Endothelial cell of umbilical vein (primary cell): ENCODE results near the gene C20orf141. TPM values are rescaled to one million over a fixed set of nuclear protein-coding genes. Genes with fewer than 3 reads are reported as not detected.

Experiments
- BruUV-seq: library from RNA; stranded (reverse); fragments of 400-500 nt; replicated peaks from 2 replicates; lab custom pipeline; 2021; lab: Mats Ljungman, UMichigan
- CTCF ChIA-PET: fragments of 300-600, 350-600 bp; sonication (Branson Sonifier 250); formaldehyde crosslinking; loops from one replicate; lab custom pipeline; 2021; ENCODE audit warnings: antibody characterized with exemption, inconsistent platforms; lab: Charles Lee
- POLR2A ChIA-PET: fragments of 300-600, 350-600 bp; sonication (Branson Sonifier 250); formaldehyde crosslinking; loops from one replicate; lab custom pipeline; 2021; ENCODE audit warnings: antibody characterized with exemption, inconsistent platforms; lab: Charles Lee
- DNase-seq: peaks from one replicate; pipeline ENCODE4 v3.0.0-alpha.2; 2011; ENCODE audit warnings: low read depth, low spot score
- FAIRE-seq: peaks from 2 replicates; lab custom pipeline; 2011; peaks lifted over from hg19 to GRCh38; lab: Jason Lieb, UNC
- H2AFZ ChIP-seq: 2 replicates; pipeline ENCODE4 v1.6.0; 2012; ENCODE audit warnings: low read depth, low read length, control low read depth, inconsistent platforms
- H3K27ac ChIP-seq: 2 replicates; pipeline ENCODE4 v1.5.1; 2011; ENCODE audit warnings: low read depth, mild to moderate bottlenecking, control low read depth, low read length, moderate library complexity; ENCODE audit not compliant: insufficient read depth
- H3K27me3 ChIP-seq, 2 experiments: 2 replicates each; pipeline versions ENCODE4 v1.6.0 to v1.6.1; 2011; ENCODE audit warnings: low read length in 2 of 2, mixed read lengths in 1 of 2; ENCODE audit not compliant: control insufficient read depth in 2 of 2, insufficient read depth in 2 of 2
- H3K36me3 ChIP-seq, 2 experiments: 2 replicates in 1 of 2; 3 replicates in 1 of 2; pipeline ENCODE4 v1.5.1; 2011; ENCODE audit warnings: low read length in 2 of 2, mild to moderate bottlenecking in 1 of 2, moderate library complexity in 1 of 2; ENCODE audit not compliant: control insufficient read depth in 2 of 2, insufficient read depth in 2 of 2; ENCODE audit errors: extremely low read depth in 1 of 2
- H3K4me1 ChIP-seq: 3 replicates; pipeline ENCODE4 v1.5.1; 2011; ENCODE audit warnings: mild to moderate bottlenecking, low read length; ENCODE audit not compliant: control insufficient read depth, insufficient read depth; ENCODE audit errors: extremely low read depth
- H3K4me2 ChIP-seq: 2 replicates; pipeline ENCODE4 v1.6.1; 2011; ENCODE audit warnings: low read length, control low read depth, mixed read lengths; ENCODE audit not compliant: insufficient read depth
- H3K4me3 ChIP-seq, 3 experiments: fragments of 200-600 bp in 1 of 3; sonication (generic), shearing (Covaris generic) in 1 of 3; replicated peaks in 1 of 3; 2 replicates each; pipeline ENCODE4 v1.5.1; 2011 to 2016; ENCODE audit warnings: control low read depth in 3 of 3, low read length in 3 of 3, mild to moderate bottlenecking in 2 of 3, inconsistent platforms in 1 of 3, low read depth in 1 of 3, moderate library complexity in 1 of 3; ENCODE audit not compliant: insufficient read depth in 1 of 3
- H3K79me2 ChIP-seq: 2 replicates; pipeline ENCODE4 v1.6.0; 2012; ENCODE audit warnings: low read length, inconsistent platforms; ENCODE audit not compliant: control insufficient read depth, insufficient read depth
- H3K9ac ChIP-seq: replicated peaks from 2 replicates; pipeline ENCODE3; 2011; ENCODE audit warnings: low read length, control low read depth; ENCODE audit not compliant: insufficient read depth; ENCODE audit errors: extremely low read depth
- H3K9me1 ChIP-seq: replicated peaks from 3 replicates; pipeline ENCODE4 v1.6.0; 2011; ENCODE audit warnings: mild to moderate bottlenecking, low read length; ENCODE audit not compliant: control insufficient read depth, insufficient read depth; ENCODE audit errors: extremely low read depth
- H3K9me3 ChIP-seq: replicated peaks from 2 replicates; pipeline ENCODE4 v1.5.1; 2012; ENCODE audit warnings: low read length, inconsistent platforms; ENCODE audit not compliant: control insufficient read depth, insufficient read depth
- H4K20me1 ChIP-seq: replicated peaks from 2 replicates; pipeline ENCODE3; 2011; ENCODE audit warnings: mild to moderate bottlenecking, low read length; ENCODE audit not compliant: control insufficient read depth, insufficient read depth; ENCODE audit errors: extremely low read depth
- CTCF ChIP-seq, 2 donors: IDR thresholded peaks; 1 replicate in 1 of 2; 2 replicates in 1 of 2; pipeline ENCODE4 v1.5.1; 2011; ENCODE audit warnings: low read length in 2 of 2, mild to moderate bottlenecking in 2 of 2, moderate library complexity in 2 of 2, control low read depth in 1 of 2, inconsistent platforms in 1 of 2, low read depth in 1 of 2; ENCODE audit not compliant: insufficient read depth in 1 of 2; ENCODE audit errors: extremely low read depth in 1 of 2
- EZH2 ChIP-seq: IDR thresholded peaks from 2 replicates; pipeline ENCODE4 v1.6.1; 2012; ENCODE audit warnings: borderline replicate concordance, low read depth, mild to moderate bottlenecking, moderate library complexity, low read length, inconsistent platforms; ENCODE audit not compliant: severe bottlenecking
- FOS ChIP-seq: IDR thresholded peaks from 2 replicates; pipeline ENCODE4 v1.6.1; 2011; ENCODE audit warnings: mild to moderate bottlenecking, low read length, moderate library complexity, borderline replicate concordance; ENCODE audit not compliant: insufficient read depth
- GATA2 ChIP-seq: IDR thresholded peaks from 2 replicates; pipeline ENCODE4 v1.7.0; 2011; ENCODE audit warnings: low read depth, mild to moderate bottlenecking, moderate library complexity, mixed read lengths, low read length; ENCODE audit not compliant: insufficient read length, insufficient read depth
- JUN ChIP-seq: IDR thresholded peaks from 2 replicates; pipeline ENCODE4 v1.6.1; 2011; ENCODE audit warnings: borderline replicate concordance, low read depth; ENCODE audit not compliant: insufficient read length, insufficient read depth
- MAX ChIP-seq: IDR thresholded peaks from 2 replicates; pipeline ENCODE4 v1.6.1; 2011; ENCODE audit not compliant: insufficient read depth, insufficient read length
- MYC ChIP-seq: IDR thresholded peaks from one replicate; pipeline ENCODE4 v1.6.1; 2011; ENCODE audit warnings: mild to moderate bottlenecking, low read depth, low read length
- POLR2A ChIP-seq: IDR thresholded peaks from 2 replicates; pipeline ENCODE4 v1.6.1; 2012; ENCODE audit warnings: low read depth, mild to moderate bottlenecking, control low read depth, low read length
- POLR2AphosphoS5 ChIP-seq: IDR thresholded peaks from 2 replicates; pipeline ENCODE4 v1.6.1; 2012; ENCODE audit warnings: low read depth, mild to moderate bottlenecking, control low read depth, low read length, moderate library complexity; ENCODE audit not compliant: insufficient read depth
- dilution Hi-C: fragments of 300-500 bp; cut with MboI; formaldehyde crosslinking; loops from one replicate; pipeline ENCODE4 v1.15.0; 2019; ENCODE audit warnings: low sequenced_read_pairs; ENCODE audit not compliant: extremely low pct_ligation_motif_present
- intact Hi-C: fragments of 100-400 bp; cut with micrococcal nuclease; formaldehyde crosslinking; loops from one replicate; pipeline ENCODE4 v1.10.0; 2022
- polyA plus RNA-seq, 4 experiments: library from polyadenylated mRNA; depleted of rRNA in 3 of 4; stranded (reverse) in 3 of 4; unstranded in 1 of 4; fragments of >200 nt; gene quantifications; 2 replicates each; pipeline versions ENCODE4 v1.2.1 to v1.2.3, GENCODE V29; 2011 to 2012; ENCODE audit warnings: missing spikeins in 1 of 4
- total RNA-seq: library from RNA; stranded (reverse); gene quantifications from 2 replicates; pipeline ENCODE4 v1.2.3, GENCODE V29; 2021

C20orf141 gene
- total and polyA plus RNA-seq, 2 donors (not counting 3 experiments of a cell fraction or from before 2014, with no cell fraction given): not detected

GRCh38 chr20:2859330-2860121 lies 44.7 kb downstream of the C20orf141 start:
- no peaks in the 10 kb centered on the region for H3K9me3 ChIP-seq
- H4K20me1 ChIP-seq: no peaks in the 10 kb centered on the region
- H3K79me2 ChIP-seq: no peaks in the 10 kb centered on the region
- intact Hi-C loops (no loop called here), dilution Hi-C loops (no loop called here)
- DNase-seq (no peak), FAIRE-seq (no peak)
- H3K4me3 ChIP-seq: no peak overlapping the region
- H3K9me1 ChIP-seq: no peaks in the 10 kb centered on the region
- POLR2A ChIA-PET: no interaction called here
- CTCF ChIA-PET: interaction anchor here (1.2 to 1.9 kb wide), 3 partner anchors 104 to 160 kb away, joined by 3 to 7 read pairs (median 3); no protein-coding TSS in a partner anchor
- H2AFZ ChIP-seq: no peak overlapping the region
- no peaks in the 10 kb centered on the region for H3K4me1 ChIP-seq
- no peak overlapping the region for H3K4me2 ChIP-seq
- no peaks in the 10 kb centered on the region for H3K27me3 ChIP-seq
- BruUV-seq: no TSS peak
- TF ChIP-seq FOS (no peak), POLR2AphosphoS5 (no peak), JUN (no peak), MAX (no peak), GATA2 (no peak), CTCF (IDR thresholded peaks at IDR 0.05; ENCODE audit: extremely low read depth in 1 of 2, insufficient read depth in 1 of 2, low read depth in 1 of 2, low read length in 2 of 2) (no peak), MYC (no peak), EZH2 (no peak), POLR2A (no peak)
- H3K36me3 ChIP-seq: peaks cover 0 to 23% of the 10 kb centered on the region in 2 experiments
- no peak overlapping the region for H3K9ac ChIP-seq
- H3K27ac ChIP-seq: no peak overlapping the region
